SW 1271 (cell line): Measurements from ENCODE around the gene GNA14.
"Not testable (repeated sequence)": the region's sequence is repeated elsewhere in the genome, so short reads cannot be mapped to it uniquely, and the experiment has no call there.

Experiments used
- DNase-seq, 2 experiments: peaks; one replicate each; lab custom pipeline; 2025; lab: John Stamatoyannopoulos, UW

The GNA14 gene

GRCh38 chr9:77643871-77644270 is 4.3 kb downstream of the GNA14 start:
- no peak for DNase-seq

GRCh38 chr9:77640741-77641580 is 7.2 kb downstream of the GNA14 start:
- DNase-seq: no peak

- no peak for DNase-seq
Measured at GRCh38 chr9:77632652-77633051, 15.5 kb downstream of the GNA14 start.

- DNase-seq: not testable (repeated sequence)
Measured at GRCh38 chr9:77628864-77629263, 19.3 kb downstream of the GNA14 start.

- DNase-seq: no peak
Measured at GRCh38 chr9:77616191-77616590, 31.9 kb downstream of the GNA14 start.

GRCh38 chr9:77614645-77615044 is 33.5 kb downstream of the GNA14 start:
- no peak for DNase-seq

- no peak for DNase-seq
Measured at GRCh38 chr9:77606526-77606925, 41.6 kb downstream of the GNA14 start.

- DNase-seq: no peak
Measured at GRCh38 chr9:77605449-77606220, 42.5 kb downstream of the GNA14 start.

- DNase-seq: no peak
Measured at GRCh38 chr9:77604316-77604715, 43.8 kb downstream of the GNA14 start.

- no peak for DNase-seq
Measured at GRCh38 chr9:77602852-77603251, 45.3 kb downstream of the GNA14 start.

GRCh38 chr9:77601476-77602099 is 46.5 kb downstream of the GNA14 start:
- DNase-seq: no peak

- DNase-seq: no peak
Measured at GRCh38 chr9:77600810-77601209, 47.3 kb downstream of the GNA14 start.

- no peak for DNase-seq
Measured at GRCh38 chr9:77599492-77599891, 48.6 kb downstream of the GNA14 start.

GRCh38 chr9:77598991-77599390 is 49.1 kb downstream of the GNA14 start:
- DNase-seq: no peak

- no peak for DNase-seq
Measured at GRCh38 chr9:77598524-77598923, 49.6 kb downstream of the GNA14 start.

- no peak for DNase-seq
Measured at GRCh38 chr9:77597057-77597456, 51.1 kb downstream of the GNA14 start.

- DNase-seq: no peak
Measured at GRCh38 chr9:77595426-77596095, 52.6 kb downstream of the GNA14 start.

GRCh38 chr9:77594963-77595362 is 53.2 kb downstream of the GNA14 start:
- DNase-seq: no peak

GRCh38 chr9:77593528-77593927 is 54.6 kb downstream of the GNA14 start:
- DNase-seq: no peak

GRCh38 chr9:77592476-77592875 is 55.6 kb downstream of the GNA14 start:
- DNase-seq: no peak

- no peak for DNase-seq
Measured at GRCh38 chr9:77589046-77589795, 58.9 kb downstream of the GNA14 start.
